RWPE2 (cell line): ENCODE data around the gene XPR1.
"Not testable (repeated sequence)": the region's sequence is repeated elsewhere in the genome, so short reads cannot be mapped to it uniquely, and the experiment has no call there.

ENCODE experiments used
- ATAC-seq: fragments of 200-7000 bp; cut with Tn5 transposase; 3 replicates; pipeline ENCODE4 v1.9.1; 2021; ENCODE audit warnings: low read depth
- DNase-seq: peaks from one replicate; pipeline ENCODE4 v3.0.0-alpha.2; 2020; ENCODE audit warnings: low spot score
- H3K27ac ChIP-seq: fragments of 450-650 bp; 2 replicates; pipeline ENCODE4 v1.5.1; 2017; ENCODE audit warnings: mild to moderate bottlenecking; ENCODE audit not compliant: poor library complexity, severe bottlenecking
- H3K27me3 ChIP-seq: fragments of 250-450 bp; sonication (Bioruptor Pico); 2 replicates; pipeline ENCODE4 v1.5.1; 2021; ENCODE audit warnings: mild to moderate bottlenecking, moderate library complexity; ENCODE audit not compliant: insufficient read depth, poor library complexity, severe bottlenecking
- H3K36me3 ChIP-seq: fragments of 250-450 bp; sonication (Bioruptor Pico); 2 replicates; pipeline ENCODE4 v1.5.1; 2020; ENCODE audit warnings: low read depth, mild to moderate bottlenecking, moderate library complexity
- H3K4me1 ChIP-seq: fragments of 250-450 bp; sonication (Bioruptor Pico); 2 replicates; pipeline ENCODE4 v1.5.1; 2021; ENCODE audit warnings: mild to moderate bottlenecking, moderate library complexity; ENCODE audit not compliant: insufficient read depth, poor library complexity, severe bottlenecking
- H3K4me3 ChIP-seq: fragments of 250-450 bp; sonication (Bioruptor Pico); 2 replicates; pipeline ENCODE4 v1.5.1; 2021; ENCODE audit warnings: mild to moderate bottlenecking, moderate library complexity; ENCODE audit not compliant: severe bottlenecking
- H3K9me3 ChIP-seq: fragments of 250-450 bp; sonication (Bioruptor Pico); 2 replicates; pipeline ENCODE4 v1.5.1; 2021; ENCODE audit warnings: mild to moderate bottlenecking, moderate library complexity; ENCODE audit not compliant: severe bottlenecking
- CTCF ChIP-seq: fragments of 450-650 bp; IDR thresholded peaks from one replicate; pipeline ENCODE4 v1.5.1; 2017; ENCODE audit warnings: mild to moderate bottlenecking, moderate library complexity; ENCODE audit not compliant: poor library complexity, severe bottlenecking

Gene XPR1

GRCh38 chr1:180696361-180696760 is 64.5 kb downstream of the XPR1 start:
- TF ChIP-seq CTCF, result no peak
- ATAC-seq (no peak), DNase-seq (no peak)
- no peaks in the 10 kb centered on the region for H3K36me3 ChIP-seq
- H3K9me3 ChIP-seq, result peaks cover 9% of the 10 kb centered on the region
- no peak overlapping the region for H3K4me3 ChIP-seq
- no peaks in the 10 kb centered on the region for H3K27me3 ChIP-seq
- H3K4me1 ChIP-seq, result no peaks in the 10 kb centered on the region
- H3K27ac ChIP-seq, result no peak overlapping the region

GRCh38 chr1:180698580-180698979 is 66.8 kb downstream of the XPR1 start:
- Histone ChIP-seq H3K36me3 (no peaks in the 10 kb centered on the region), H3K9me3 (peaks cover 9% of the 10 kb centered on the region), H3K27ac (no peak overlapping the region), H3K4me1 (no peaks in the 10 kb centered on the region), H3K27me3 (no peaks in the 10 kb centered on the region), H3K4me3 (no peak overlapping the region)
- DNase-seq (no peak), ATAC-seq (no peak)
- no peak for TF ChIP-seq CTCF

GRCh38 chr1:180702376-180702775 is 70.6 kb downstream of the XPR1 start:
- not testable (repeated sequence) for H3K4me3 ChIP-seq, ATAC-seq, H3K36me3 ChIP-seq, H3K9me3 ChIP-seq, DNase-seq, H3K27ac ChIP-seq, H3K4me1 ChIP-seq, H3K27me3 ChIP-seq

GRCh38 chr1:180710746-180711145 is 78.9 kb downstream of the XPR1 start:
- H3K9me3 ChIP-seq, DNase-seq, ATAC-seq, H3K36me3 ChIP-seq, H3K27me3 ChIP-seq, H3K4me3 ChIP-seq, H3K4me1 ChIP-seq, H3K27ac ChIP-seq: not testable (repeated sequence)

GRCh38 chr1:180711260-180711659 is 79.4 kb downstream of the XPR1 start:
- not testable (repeated sequence) for H3K27ac ChIP-seq, H3K4me1 ChIP-seq, DNase-seq, H3K27me3 ChIP-seq, H3K36me3 ChIP-seq, H3K9me3 ChIP-seq, H3K4me3 ChIP-seq, ATAC-seq

GRCh38 chr1:180720753-180721152 is 88.9 kb downstream of the XPR1 start:
- Histone ChIP-seq H3K27ac (no peak overlapping the region), H3K9me3 (no peaks in the 10 kb centered on the region), H3K4me3 (no peak overlapping the region), H3K27me3 (no peaks in the 10 kb centered on the region), H3K4me1 (no peaks in the 10 kb centered on the region), H3K36me3 (no peaks in the 10 kb centered on the region)
- TF ChIP-seq CTCF, result no peak
- DNase-seq (no peak), ATAC-seq (no peak)
